GM21737 (cell line): ENCODE results near the gene BCAS3.

Source experiments
- ATAC-seq: cut with Tn5 transposase; IDR thresholded peaks from one replicate; pipeline ENCODE4 v1.9.1; 2021; ENCODE audit warnings: mild to moderate bottlenecking, moderate library complexity; ENCODE audit not compliant: unreplicated experiment

Gene BCAS3

DNA sequence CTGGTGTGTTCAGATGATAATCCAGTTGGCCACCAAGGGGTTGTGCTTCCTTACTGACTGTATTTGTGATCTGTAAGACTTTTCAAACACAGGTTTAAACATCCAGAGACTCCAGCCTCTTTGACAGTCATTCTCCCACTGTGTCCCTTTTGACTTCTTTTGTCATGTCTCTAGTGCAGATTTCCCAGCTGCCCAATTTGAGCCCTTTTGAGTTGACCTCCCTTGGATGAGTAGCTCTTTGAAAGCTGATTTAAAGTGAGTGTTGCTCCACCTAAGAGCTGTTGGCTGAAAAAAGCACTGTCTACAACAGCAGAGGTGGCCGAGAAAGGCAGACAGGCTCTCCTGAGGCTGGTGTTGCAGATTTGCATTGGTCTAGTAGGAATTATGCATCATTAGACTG, 533.6 kb downstream of the BCAS3 start:
- ATAC-seq, result no peak

DNA sequence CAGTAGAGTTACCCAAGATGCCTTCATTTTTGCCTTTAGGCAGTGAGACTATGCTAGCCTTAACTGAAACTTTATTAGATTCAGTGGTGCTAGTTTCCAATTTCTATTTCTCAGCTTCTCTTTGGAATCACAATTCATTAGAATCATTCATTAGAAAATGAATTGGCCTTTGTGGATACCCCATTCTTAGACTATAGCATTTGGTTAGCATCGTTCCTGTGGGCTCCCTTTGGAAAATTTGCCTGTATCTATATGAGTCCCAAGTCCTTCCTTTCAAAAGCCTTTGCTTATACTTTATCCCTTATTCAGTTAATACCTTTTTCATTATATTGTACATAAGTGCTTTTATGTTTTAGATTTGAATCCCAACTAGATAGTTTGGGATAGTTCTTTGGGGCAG, 535.0 kb downstream of the BCAS3 start:
- ATAC-seq, result no peak

DNA sequence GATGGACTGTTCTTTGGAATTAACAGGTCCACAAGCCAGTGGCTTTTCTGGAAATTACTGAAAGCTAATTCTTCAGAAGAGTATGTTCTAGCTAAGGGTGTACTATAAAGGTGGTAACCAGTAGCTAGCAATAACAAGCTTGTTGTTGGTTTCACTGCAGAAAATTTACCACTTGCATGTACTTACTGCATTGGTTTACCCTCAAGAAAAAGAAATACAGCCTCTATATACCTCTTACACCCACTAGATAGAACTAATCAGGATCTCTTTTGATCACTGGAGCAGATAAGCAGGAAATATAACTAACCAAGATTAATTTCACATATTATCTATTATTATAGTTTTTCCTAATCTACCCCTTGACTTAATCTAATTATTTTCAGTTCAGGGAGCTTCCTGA, 537.1 kb downstream of the BCAS3 start:
- no peak for ATAC-seq

DNA sequence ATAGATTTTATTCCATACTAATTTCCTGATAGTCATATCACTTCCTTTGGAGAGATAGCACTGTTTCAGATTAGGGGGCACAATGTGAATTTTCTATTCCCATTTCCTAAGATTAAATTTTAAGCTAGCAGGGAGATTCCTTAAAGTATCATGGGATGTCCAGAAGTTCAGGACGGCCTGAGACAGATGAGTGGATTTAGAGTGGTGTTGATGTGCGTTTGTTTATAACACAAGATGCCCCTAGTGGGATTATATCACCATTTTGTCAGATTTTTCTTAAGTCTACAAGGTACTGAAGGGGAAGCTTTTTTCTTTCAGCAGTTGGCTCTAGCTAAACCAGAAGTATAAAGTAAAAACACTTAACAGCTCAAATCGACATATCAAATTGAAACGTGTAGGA, 538.4 kb downstream of the BCAS3 start:
- ATAC-seq, result no peak

DNA sequence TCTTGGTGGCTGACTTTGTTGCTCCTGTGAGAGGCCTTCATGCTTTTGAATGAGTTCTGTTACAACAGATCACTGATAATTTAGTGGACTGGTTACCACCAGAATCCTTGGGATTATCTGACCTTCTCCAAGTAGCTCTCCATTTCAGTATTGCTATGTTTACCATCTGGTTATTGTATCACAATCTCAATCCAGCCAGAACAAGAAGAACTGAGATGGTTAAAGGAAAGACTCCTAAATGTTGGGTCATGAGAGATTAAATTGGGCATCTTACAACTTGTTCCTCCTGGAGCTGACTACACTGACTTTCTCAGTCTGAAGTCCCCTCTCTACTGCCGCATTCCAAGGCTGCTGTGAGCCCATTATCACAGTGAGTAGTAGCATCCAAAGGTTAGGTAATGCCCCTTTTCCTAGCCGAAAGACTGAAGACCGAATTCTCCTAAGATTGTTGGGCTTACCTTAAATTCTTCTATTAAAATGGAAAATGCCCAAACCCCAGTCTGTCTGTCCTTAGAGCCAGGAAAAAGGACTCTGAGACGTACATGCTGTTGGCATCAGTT, 540.3 kb downstream of the BCAS3 start:
- no peak for ATAC-seq

DNA sequence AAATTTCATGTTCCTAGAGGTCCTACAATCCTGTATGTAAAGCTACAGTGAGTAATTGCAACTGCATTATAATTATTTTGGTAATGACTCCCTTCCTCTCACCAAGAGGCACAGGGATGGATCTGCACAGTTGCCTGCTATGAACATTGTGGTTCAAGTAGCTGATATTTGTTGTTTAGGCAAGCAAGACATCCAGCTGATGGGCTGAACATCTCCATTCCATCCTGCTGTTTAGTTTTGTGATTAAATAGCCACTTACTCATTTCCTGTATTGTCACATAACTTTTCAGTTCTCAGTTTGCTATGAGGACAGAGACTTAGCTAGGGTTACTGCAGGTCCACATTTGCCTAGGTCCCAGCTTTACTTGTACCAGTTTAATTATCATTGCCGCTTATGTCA, 540.8 kb downstream of the BCAS3 start:
- no peak for ATAC-seq

DNA sequence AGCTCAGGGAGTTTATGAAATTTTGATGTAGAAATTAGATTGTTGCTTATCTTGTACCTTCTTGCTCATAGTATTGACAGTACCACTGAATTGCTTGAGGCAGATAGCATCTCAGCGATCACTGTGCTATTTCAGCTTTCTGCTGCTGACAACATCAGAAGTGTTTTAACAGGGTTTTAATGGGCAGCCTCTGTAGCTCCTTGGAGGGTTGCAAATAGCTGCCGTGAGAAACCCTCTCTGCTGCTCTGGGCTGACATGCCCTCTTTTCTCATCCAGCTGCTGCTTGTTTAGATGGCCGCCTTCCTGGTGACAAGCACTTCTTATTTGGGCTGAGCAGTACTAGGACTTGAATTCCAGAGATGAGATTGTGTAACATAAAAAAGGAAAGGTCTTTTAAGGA, 541.8 kb downstream of the BCAS3 start:
- ATAC-seq, result no peak

DNA sequence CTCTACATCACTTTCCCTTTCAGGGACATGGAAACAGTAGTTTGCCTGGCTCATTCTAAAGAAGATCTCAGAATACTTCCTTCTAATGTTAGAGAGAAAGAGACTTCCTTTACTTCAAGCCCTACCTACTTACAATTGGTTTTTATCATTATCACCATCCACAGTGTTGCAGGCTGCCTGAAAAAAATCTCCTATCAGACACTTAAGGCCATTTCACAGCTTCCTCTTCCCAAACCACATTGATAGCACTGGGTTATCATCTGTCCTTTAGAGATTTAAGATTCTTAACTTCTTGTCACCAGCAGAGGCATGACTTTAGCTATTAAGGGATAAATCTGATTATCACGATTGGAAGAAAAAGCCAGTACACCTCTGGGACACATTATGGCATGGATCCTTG, 543.5 kb downstream of the BCAS3 start:
- no peak for ATAC-seq

DNA sequence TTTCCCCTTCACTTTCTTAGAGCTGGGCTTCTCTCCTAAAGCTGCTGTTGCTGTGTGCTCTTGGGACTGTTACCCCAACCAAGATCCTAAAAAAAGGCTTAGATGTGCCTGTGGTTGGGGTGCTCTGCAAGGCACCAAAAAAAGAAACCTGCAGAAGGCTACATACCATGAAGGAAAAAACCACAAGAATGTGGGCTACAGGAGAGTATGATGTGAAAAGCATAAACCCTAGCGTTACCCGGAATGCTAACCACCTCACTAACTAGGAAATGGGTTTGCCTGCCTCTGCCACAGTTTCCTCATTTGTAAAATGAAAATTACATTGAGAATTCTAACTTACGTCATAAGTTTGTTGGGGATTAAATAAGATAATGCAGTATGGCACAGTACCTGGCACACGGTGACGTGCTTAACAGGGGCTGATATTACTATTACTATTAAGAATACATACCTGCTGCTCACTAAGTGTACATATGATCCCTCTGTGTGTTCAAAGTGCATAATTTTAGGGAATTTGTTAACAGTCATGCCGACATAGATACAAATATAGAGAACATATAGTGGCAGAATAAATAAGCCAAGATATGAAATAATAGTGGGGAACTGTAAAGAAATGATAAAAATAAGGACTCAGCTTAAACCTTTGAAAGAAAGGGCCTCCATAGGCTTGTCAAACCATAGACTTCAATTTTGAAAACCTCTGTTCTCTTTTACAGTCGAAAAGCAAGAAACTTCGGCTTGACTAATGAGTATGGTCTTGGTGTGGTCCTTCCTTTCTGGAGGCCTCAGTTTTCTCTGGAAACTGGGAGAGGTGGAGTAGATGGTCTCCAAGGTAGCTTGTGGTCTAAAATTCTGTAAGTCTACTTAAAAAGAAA, 544.2 kb downstream of the BCAS3 start:
- no peak for ATAC-seq

DNA sequence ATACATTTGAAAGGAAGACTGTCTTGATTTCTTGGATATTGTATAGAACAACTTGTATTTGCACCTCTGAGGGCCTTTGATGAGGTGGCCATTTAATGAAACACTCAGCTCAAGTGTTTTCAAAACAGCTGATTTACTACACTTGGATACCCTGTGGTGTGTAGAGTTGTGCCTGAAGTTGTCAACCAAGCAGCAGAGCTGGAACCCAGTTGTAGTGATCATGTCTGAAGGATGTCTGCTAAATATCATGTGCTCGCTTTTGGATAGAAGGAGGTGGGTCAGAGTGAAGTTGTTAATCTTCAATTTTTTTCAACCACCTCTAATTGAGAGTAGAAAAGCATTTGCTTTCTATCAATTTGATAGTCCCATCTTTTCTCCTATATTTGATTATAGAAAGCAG, 546.1 kb downstream of the BCAS3 start:
- ATAC-seq, result no peak

DNA sequence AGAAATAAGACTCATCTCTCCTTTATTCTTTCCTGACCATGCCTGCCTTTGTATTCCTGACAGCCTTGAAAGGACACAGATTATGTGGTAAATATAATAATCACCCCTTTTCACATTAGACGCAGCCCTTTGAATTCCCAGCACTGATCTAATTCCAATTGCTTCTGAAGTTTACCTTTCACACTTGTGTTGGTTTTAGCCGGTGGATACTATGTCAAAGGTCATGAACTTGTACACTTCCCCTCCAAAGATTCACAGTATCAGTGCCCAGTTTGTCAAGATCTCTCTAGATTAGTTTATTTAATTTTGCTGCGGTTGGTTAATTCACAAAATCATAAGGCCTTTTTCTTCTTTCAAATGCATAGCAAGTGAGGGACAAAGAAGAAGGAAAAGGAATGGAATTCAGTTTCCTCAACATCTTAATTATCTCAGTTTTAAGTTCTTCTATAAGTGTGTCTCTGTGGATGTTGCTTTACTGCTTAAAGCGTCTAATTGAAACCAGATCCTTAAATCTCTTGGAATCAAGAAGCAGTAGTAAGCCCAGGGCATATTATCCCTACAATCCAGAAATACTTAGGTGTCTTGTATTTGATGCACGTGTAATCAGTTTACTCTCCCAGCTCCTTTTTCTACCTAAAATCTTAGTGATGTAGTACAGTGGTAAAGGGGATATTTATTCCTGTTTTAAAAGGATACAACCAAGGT, 547.7 kb downstream of the BCAS3 start:
- ATAC-seq, result no peak

DNA sequence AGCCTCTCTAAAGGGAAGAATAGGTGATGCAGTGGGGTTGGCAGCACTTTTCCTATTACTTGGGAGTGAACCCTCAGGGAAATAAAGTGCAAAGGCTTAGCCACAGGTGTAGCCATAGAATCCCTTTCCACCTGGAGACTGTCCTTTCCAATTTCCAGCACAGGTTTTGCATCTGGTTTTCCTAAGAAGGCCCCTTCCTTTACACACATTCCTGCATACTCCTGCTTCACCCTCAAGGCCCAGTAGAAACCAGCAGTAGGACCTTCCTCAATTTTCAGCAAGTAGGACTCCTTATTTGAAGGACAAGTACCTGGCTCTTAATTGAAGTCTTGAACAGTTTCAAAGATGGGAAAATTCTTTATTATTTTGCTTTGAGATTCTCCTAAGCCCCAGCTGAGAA, 550.2 kb downstream of the BCAS3 start:
- no peak for ATAC-seq

DNA sequence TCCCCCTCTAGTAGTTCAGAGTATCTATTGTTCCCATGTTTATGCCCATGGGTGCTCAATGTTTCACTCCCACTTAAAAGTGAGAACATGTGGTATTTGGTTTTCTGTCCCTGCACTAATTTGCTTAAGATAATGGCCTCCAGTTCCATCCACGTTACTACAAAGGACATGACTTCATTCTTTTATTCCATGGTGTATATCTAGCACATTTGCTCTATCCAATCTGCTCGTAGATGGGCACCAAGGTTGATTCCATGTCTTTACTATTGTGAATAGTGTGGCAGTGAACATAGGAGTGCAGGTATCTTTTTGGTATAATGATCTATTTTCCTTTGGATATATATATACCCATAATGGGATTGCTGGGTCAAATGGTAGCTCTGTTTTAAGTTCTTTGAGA, 552.8 kb downstream of the BCAS3 start:
- ATAC-seq, result no peak

DNA sequence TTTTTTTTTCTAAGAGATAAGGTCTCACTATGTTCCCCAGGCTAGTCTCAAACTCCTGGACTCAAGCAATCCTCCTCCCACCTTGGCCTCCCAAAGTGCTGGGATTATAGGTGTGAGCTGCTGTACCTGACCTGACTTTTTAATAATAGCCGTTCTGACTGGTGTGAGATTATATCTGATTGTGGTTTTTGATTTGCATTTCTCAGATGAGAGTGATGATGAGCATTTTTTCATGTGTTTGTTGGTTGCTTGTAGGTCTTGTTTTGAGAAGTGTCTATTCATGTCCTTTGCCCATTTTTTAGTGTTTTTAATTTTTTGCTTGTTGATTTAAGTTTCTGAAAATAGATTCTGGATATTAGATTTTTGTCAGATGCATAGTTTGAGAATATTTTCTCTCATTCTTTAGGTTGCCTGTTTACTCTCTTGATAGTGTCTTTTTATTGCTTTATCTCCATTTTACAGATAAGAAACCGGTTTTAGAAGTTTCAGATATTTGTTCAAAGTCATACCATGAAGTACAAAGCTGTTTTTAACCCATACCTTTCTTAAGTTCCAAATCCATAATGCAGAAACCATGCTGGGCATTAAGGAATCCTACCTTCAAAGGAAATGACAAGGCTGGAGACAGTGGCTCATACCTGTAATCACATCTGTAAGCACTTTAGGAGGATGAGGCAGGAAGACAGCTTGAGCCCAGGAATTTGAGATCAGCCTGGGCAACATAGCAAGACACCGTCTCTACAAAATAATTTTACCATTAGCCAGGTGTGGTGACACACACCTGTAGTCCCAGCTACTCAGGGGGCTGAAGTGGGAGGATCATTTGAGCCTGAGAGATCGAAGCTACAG, 553.5 kb downstream of the BCAS3 start:
- ATAC-seq, result no peak

DNA sequence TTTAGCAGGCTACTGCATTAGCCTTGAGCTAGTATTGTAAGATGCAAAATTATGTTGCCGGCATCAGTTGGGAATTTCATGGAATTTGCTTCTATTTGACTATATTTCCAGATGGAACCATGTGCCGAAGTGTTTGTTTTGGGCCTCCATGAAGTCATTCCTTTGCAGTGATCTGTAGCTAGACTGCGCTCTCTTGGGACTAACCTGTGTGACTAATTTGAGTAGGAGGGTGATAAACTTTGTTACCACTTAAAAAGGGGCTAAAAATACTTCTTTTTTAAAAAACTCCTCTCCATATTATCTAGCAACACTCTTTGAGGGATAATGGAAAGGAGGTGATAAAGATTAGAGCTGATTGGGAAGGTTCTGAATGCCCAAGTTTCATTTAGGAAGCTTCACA, 555.2 kb downstream of the BCAS3 start:
- no peak for ATAC-seq

DNA sequence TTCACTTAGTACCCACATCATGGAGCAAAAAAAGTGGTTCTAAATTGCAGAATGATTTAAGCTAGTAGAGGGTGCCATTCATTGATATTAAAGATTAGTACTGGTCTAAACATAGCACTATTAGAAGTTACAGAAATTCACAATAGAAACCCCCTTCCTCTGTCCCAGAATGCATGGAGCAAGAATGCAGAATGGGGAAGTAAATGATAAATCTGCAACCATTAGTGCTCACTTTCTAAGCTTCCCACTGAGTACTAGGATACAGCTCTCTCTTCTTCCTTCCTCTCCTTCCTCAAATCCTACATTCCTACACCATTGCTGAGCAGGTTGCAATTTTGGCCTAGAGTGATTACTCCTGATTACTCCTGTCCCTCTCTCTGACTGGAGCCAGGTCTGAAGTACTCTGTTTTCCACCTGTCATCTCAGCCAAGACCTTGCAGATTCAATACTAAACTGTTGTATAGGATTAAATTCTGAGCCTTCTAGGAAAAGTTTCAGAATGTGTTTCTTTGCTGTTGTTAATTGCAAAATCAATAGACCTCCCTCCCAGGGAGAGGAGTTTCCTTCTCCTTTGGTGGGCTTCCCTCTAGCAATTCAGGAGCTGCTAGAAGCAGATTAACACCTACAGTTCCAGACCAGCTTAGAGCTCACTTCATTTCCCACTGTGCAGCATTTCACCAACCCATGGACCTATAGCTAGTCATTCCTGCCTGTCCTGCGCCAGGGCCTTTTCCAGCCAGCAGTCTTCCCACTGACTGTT, 556.5 kb downstream of the BCAS3 start:
- ATAC-seq, result no peak

DNA sequence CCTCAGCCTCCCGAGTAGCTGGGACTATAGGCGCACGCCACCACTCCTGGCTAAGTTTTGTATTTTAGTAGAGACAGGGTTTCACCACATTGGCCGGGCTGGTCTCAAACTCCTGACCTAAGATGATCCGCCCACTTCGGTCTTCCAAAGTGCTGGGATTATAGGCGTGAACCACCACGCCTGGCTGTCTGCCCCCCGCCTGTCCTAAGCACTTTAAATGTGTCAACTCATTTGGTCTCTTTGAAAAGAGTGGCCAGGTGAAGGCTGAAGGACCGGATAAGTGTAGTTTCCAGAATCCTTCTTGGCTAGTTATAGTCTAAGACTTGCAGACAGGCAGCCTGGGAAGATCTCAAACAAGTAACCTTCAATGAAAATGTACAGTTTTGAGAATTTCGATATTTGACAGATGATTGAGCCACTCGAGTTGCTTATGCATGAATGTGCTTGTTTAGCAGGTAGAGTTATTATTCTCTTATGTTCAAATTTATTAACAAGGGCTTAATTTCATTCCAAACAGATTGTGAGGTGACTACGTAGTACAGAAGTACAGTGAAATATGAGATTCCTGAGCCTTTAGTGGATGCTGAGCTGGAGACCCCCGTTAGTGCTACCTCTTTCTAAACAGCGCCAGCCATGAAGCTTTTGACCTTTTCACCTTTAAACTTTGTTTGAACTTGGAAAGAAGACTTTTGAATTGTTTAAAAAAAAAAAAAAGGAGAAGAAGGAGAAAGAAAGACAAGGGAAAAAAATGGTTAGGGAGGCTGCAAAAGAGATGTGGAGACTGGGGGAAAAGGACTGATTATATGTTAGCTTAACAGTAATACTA, 557.6 kb downstream of the BCAS3 start:
- ATAC-seq, result no peak

DNA sequence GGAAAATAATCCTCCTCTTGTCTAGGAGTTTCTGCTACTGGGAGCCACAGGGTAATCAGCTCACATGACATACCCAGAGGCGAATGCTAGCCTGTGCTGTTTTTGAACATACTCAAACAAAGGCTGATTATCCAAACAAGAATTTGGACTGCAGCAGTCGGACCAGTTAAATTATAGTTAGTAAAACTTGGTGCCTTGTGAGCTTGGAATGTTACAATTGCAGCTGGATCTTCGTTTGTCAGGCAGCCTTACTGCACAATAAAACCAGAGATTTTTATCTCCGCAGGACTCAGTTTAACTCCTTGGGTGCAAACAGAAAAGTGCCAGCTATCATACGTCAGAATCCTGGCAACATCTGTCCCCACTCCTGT, 558.2 kb downstream of the BCAS3 start:
- no peak for ATAC-seq

DNA sequence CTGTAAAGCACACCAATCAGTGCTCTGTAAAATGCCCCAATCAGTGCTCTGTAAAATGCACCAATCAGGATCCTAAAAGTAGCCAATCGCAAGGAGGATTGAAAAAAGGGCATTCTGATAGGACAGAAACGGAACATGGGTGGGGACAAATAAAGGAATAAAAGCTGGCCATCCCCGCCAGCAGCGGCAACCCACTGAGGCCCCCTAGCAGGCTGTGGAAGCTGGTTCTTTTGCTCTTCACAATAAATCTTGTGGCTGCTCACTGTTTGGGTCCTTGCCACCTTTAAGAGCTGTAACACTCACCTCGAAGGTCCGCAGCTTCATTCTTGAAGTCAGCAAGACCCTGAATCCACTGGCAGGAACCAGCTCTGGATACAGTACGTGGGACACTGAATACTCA, 559.6 kb downstream of the BCAS3 start:
- ATAC-seq, result no peak

DNA sequence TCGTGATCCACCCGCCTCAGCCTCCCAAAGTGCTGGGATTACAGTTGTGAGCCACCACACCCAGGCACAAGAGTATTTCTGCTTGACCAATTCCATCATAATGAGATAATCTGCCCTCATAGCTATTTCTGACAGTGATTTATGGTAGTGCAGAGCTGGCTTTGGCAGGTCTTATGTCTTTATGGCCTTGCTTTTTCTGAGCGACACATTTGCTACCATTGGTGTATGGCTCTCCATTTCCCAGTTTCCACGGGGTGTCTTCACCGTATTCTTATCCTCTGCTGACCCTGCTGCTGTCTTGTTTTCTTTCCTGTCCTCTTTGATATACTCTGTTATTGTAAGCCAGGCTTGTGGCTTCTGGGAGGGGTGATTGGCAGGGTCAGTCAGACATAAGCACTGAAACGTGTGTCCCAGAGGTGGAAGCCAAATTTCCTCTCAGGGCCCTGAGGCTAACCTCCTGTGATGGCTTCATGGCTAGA, 560.8 kb downstream of the BCAS3 start:
- ATAC-seq, result no peak
